GM12878 (cell line): ENCODE data around the gene TMBIM1. TPM values are rescaled to one million over a fixed set of nuclear protein-coding genes. Genes with fewer than 3 reads are reported as not detected.

ENCODE experiments used
- ATAC-seq: fragments of 200-7000 bp; cut with Tn5 transposase; 3 replicates; pipeline ENCODE4 v1.9.1; 2020; ENCODE audit warnings: mild to moderate bottlenecking, moderate library complexity
- BruUV-seq: library from RNA; stranded (reverse); fragments of 400-500 nt; replicated peaks from 2 replicates; lab custom pipeline; 2021; lab: Mats Ljungman, UMichigan
- CTCF ChIA-PET: fragments of 300-600 bp; sonication (Branson Sonifier 250); formaldehyde crosslinking; extraction: SDS; loops from one replicate; lab custom pipeline; 2021; ENCODE audit warnings: inconsistent platforms; lab: Yijun Ruan, JAX
- POLR2A ChIA-PET: fragments of 350-600 bp; formaldehyde crosslinking; extraction: SDS; loops from one replicate; lab custom pipeline; 2021; ENCODE audit warnings: inconsistent platforms; lab: Charles Lee
- RAD21 ChIA-PET: fragments of 300-600 bp; sonication (Branson Sonifier 250); formaldehyde crosslinking; loops from one replicate; lab custom pipeline; 2023; ENCODE audit warnings: antibody characterized with exemption; ENCODE audit not compliant: unreplicated experiment; lab: Charles Lee
- SMC1A ChIA-PET: fragments of 300-600 bp; sonication (Branson Sonifier 250); formaldehyde crosslinking; loops from one replicate; lab custom pipeline; 2023; ENCODE audit not compliant: unreplicated experiment, uncharacterized antibody; lab: Charles Lee
- DNase-seq: peaks from one replicate; pipeline ENCODE4 v3.0.0-alpha.2; 2011; ENCODE audit warnings: low read depth, low spot score
- FAIRE-seq: peaks from 3 replicates; lab custom pipeline; 2011; peaks lifted over from hg19 to GRCh38; lab: Jason Lieb, UNC
- H2AFZ ChIP-seq: 2 replicates; pipeline ENCODE4 v1.6.0; 2011; ENCODE audit warnings: low read depth, low read length, control low read depth; ENCODE audit not compliant: control insufficient read depth
- H3K27ac ChIP-seq: 2 replicates; pipeline ENCODE4 v1.5.1; 2011; ENCODE audit warnings: control low read depth; ENCODE audit not compliant: control insufficient read depth, insufficient read depth
- H3K27me3 ChIP-seq, 2 experiments: replicated peaks in 1 of 2; 2 replicates each; pipeline versions ENCODE4 v1.6.0 to v1.6.1; 2011; ENCODE audit warnings: low read length in 1 of 2; ENCODE audit not compliant: control insufficient read depth in 2 of 2, insufficient read depth in 2 of 2
- H3K36me3 ChIP-seq, 2 experiments: 2 replicates each; pipeline ENCODE4 v1.5.1; 2011; ENCODE audit warnings: low read length in 1 of 2; ENCODE audit not compliant: control insufficient read depth in 2 of 2, insufficient read depth in 2 of 2
- H3K4me1 ChIP-seq: 2 replicates; pipeline ENCODE4 v1.6.1; 2011; ENCODE audit warnings: mild to moderate bottlenecking, low read length, moderate library complexity, mixed read lengths; ENCODE audit not compliant: control insufficient read depth, insufficient read depth
- H3K4me2 ChIP-seq: 2 replicates; pipeline ENCODE4 v1.6.0; 2011; ENCODE audit warnings: control low read depth; ENCODE audit not compliant: control insufficient read depth, insufficient read depth
- H3K4me3 ChIP-seq: fragments of 200-600 bp; sonication (generic); 2 replicates; pipeline ENCODE4 v1.5.1; 2016
- H3K79me2 ChIP-seq: 2 replicates; pipeline ENCODE4 v1.6.0; 2011; ENCODE audit warnings: low read length; ENCODE audit not compliant: control insufficient read depth, insufficient read depth
- H3K9ac ChIP-seq: 2 replicates; pipeline ENCODE4 v1.8.0; 2011; ENCODE audit warnings: low read length, control low read depth, mixed read lengths; ENCODE audit not compliant: control insufficient read depth, insufficient read depth
- H3K9me3 ChIP-seq: replicated peaks from 3 replicates; pipeline ENCODE4 v1.5.1; 2011; ENCODE audit warnings: mild to moderate bottlenecking, low read length; ENCODE audit not compliant: control insufficient read depth, insufficient read depth
- H4K20me1 ChIP-seq: 2 replicates; pipeline ENCODE4 v1.6.0; 2011; ENCODE audit not compliant: control insufficient read depth, insufficient read depth
- BHLHE40 ChIP-seq, 2 experiments: fragments of 450-650 bp in 1 of 2; IDR thresholded peaks; 2 replicates each; pipeline ENCODE4 v1.6.1; 2011 to 2017; ENCODE audit warnings: low read depth in 2 of 2, borderline replicate concordance in 1 of 2, improper control_type of control experiment in 1 of 2, low read length in 1 of 2, mild to moderate bottlenecking in 1 of 2
- ELK1 ChIP-seq: IDR thresholded peaks from 2 replicates; pipeline ENCODE4 v1.6.1; 2012; ENCODE audit warnings: low read depth, low read length, improper control_type of control experiment
- FOS ChIP-seq: IDR thresholded peaks from 3 replicates; pipeline ENCODE4 v1.6.1; 2011; ENCODE audit warnings: borderline replicate concordance; ENCODE audit not compliant: insufficient read length; ENCODE audit errors: extremely low read depth
- IKZF1 ChIP-seq: fragments of 450-650 bp; conservative IDR thresholded peaks from 2 replicates; pipeline ENCODE4 v1.6.1; 2017; ENCODE audit warnings: antibody characterized with exemption, mild to moderate bottlenecking
- SRF ChIP-seq, 2 experiments: IDR thresholded peaks; 2 replicates each; pipeline ENCODE4 v1.6.1; 2011; ENCODE audit warnings: low read depth in 2 of 2, low read length in 2 of 2, mild to moderate bottlenecking in 1 of 2, moderate library complexity in 1 of 2
- WGBS: methylation state at CpG from one replicate; pipeline ENCODE4 v1.1.6; 2016; ENCODE audit warnings: low lambda C conversion rate; ENCODE audit not compliant: insufficient replicate concordance, insufficient coverage; ENCODE audit errors: missing lambda C conversion rate; 5-methylcytosine and 5-hydroxymethylcytosine counted together
- in situ Hi-C: fragments of 300-500 bp; cut with MboI; formaldehyde crosslinking; loops from 9 replicates; pipeline ENCODE4 v1.14.3; 2018; ENCODE audit warnings: mixed read lengths
- intact Hi-C: fragments of 100-400 bp; cut with micrococcal nuclease; formaldehyde crosslinking; loops from one replicate; pipeline ENCODE4 v1.14.2; 2022; ENCODE audit not compliant: unreplicated experiment
- polyA plus RNA-seq, 11 experiments: library from polyadenylated mRNA; depleted of rRNA in 4 of 11; unstranded in 6 of 11; stranded (reverse) in 5 of 11; fragments of >200 nt; fragmentation: Nextera tagmentation in 4 of 11; fragmentation: Illumina TruSeq in 1 of 11; extraction: Ambion mirVana in 4 of 11; extraction: Trizol in 1 of 11; gene quantifications; 1 replicate in 1 of 11; 2 replicates in 10 of 11; pipeline versions ENCODE4 v1.2.1 to v1.2.3, GENCODE V29; 2011 to 2016; ENCODE audit warnings: inconsistent platforms in 2 of 11, missing spikeins in 2 of 11, low read depth in 1 of 11
- total RNA-seq, 4 experiments: library from RNA; depleted of rRNA in 3 of 4; stranded (reverse); fragments of >200 nt in 3 of 4; fragmentation: Illumina TruSeq in 1 of 4; extraction: Trizol in 1 of 4; gene quantifications; 2 replicates each; pipeline versions ENCODE4 v1.2.1 to v1.2.3, GENCODE V29; 2013 to 2021

Gene TMBIM1
- total and polyA plus RNA-seq, 10 of the 15 experiments (the other 5 are each of a cell fraction or from before 2014, with no cell fraction given) = 6.1 to 38.3 (median 26.2) TPM

GRCh38 chr2:218326315-218326714 lies 34.0 kb upstream of the TMBIM1 start:
- H3K4me2 ChIP-seq = no peak overlapping the region
- RAD21 ChIA-PET = interaction anchor here (1.8 kb wide), 1 partner anchor 25 kb away, joined by 6 read pairs; no protein-coding TSS in a partner anchor
- DNase-seq (no peak), ATAC-seq (no peak), FAIRE-seq (no peak)
- POLR2A ChIA-PET = no interaction called here
- SMC1A ChIA-PET = interaction anchor here (1.3 to 3.2 kb wide), 3 partner anchors 32 to 36 kb away, joined by 3 to 7 read pairs (median 4); no protein-coding TSS in a partner anchor
- H4K20me1 ChIP-seq = no peaks in the 10 kb centered on the region
- H3K79me2 ChIP-seq = no peaks in the 10 kb centered on the region; the same call in 1 of the 2 replicates
- BruUV-seq = no TSS peak
- H3K27ac ChIP-seq = no peak overlapping the region
- intact Hi-C loops = no loop called here
- H2AFZ ChIP-seq = no peak overlapping the region
- H3K36me3 ChIP-seq = no peaks in the 10 kb centered on the region
- TF ChIP-seq FOS (no peak), BHLHE40 (IDR thresholded peaks at IDR 0.05; ENCODE audit: borderline replicate concordance in 1 of 2, low read depth in 2 of 2, low read length in 1 of 2) (no peak)
- no peak overlapping the region for H3K4me3 ChIP-seq
- CTCF ChIA-PET = interaction anchor here (0.9 to 2.4 kb wide), 4 partner anchors 24 to 55 kb away, joined by 3 to 11 read pairs (median 5); partner anchors contain the start of gene CATIP
- peaks cover 41% of the 10 kb centered on the region for H3K4me1 ChIP-seq
- no peaks in the 10 kb centered on the region for H3K27me3 ChIP-seq
- in situ Hi-C loops = no loop called here
- H3K9me3 ChIP-seq = no peaks in the 10 kb centered on the region
- no peak overlapping the region for H3K9ac ChIP-seq
- 50% methylated on average over 2 of the region's 2 CpGs for WGBS

GRCh38 chr2:218325566-218326160 lies 33.4 kb upstream of the TMBIM1 start:
- POLR2A ChIA-PET = no interaction called here
- Histone ChIP-seq H3K9me3 (no peaks in the 10 kb centered on the region), H3K79me2 (no peaks in the 10 kb centered on the region; the same call in 1 of the 2 replicates), H3K27ac (no peak overlapping the region), H3K4me1 (peaks cover 40% of the 10 kb centered on the region), H3K27me3 (no peaks in the 10 kb centered on the region), H3K4me3 (no peak overlapping the region), H3K4me2 (no peak overlapping the region), H2AFZ (no peak overlapping the region), H4K20me1 (no peaks in the 10 kb centered on the region), H3K9ac (no peak overlapping the region), H3K36me3 (no peaks in the 10 kb centered on the region)
- FAIRE-seq = no peak
- no peak for TF ChIP-seq ELK1
- 0 out of 2 replicates have a peak, but pooled peaks have one; percentile 12 for TF ChIP-seq IKZF1
- TF ChIP-seq SRF (IDR thresholded peaks at IDR 0.05; ENCODE audit: low read depth in 2 of 2, low read length in 2 of 2) = no peak
- in situ Hi-C loops (no loop called here), intact Hi-C loops (no loop called here)
- CTCF ChIA-PET = interaction anchor here (0.9 to 2.4 kb wide), 5 partner anchors 24 to 54 kb away, joined by 3 to 11 read pairs (median 4); partner anchors contain the start of gene CATIP
- BruUV-seq = no TSS peak
- ATAC-seq = no peak
- WGBS = 73% methylated on average over 4 of the region's 4 CpGs
- RAD21 ChIA-PET = interaction anchor here (1.8 kb wide), 1 partner anchor 24 kb away, joined by 6 read pairs; no protein-coding TSS in a partner anchor
- DNase-seq = no peak
- SMC1A ChIA-PET = interaction anchor here (1.5 to 3.2 kb wide), 2 partner anchors 32 kb away, joined by 3 to 7 read pairs; no protein-coding TSS in a partner anchor
